HEK293 (cell line): ENCODE measurements around the gene CHMP1A.

ENCODE experiments used
- BCL11A ChIP-seq: fragments of 450-650 bp; formaldehyde crosslinking; IDR thresholded peaks from 2 replicates; pipeline ENCODE4 v1.5.1; 2016; ENCODE audit warnings: low read depth, missing biosample characterization, missing genetic modification characterization
- BCL11B ChIP-seq: fragments of 450-650 bp; formaldehyde crosslinking; IDR thresholded peaks from 2 replicates; pipeline ENCODE4 v1.5.1; 2016; ENCODE audit warnings: low read depth, missing biosample characterization, missing genetic modification characterization
- GFI1B ChIP-seq: fragments of 450-650 bp; formaldehyde crosslinking; IDR thresholded peaks from 2 replicates; pipeline ENCODE4 v1.5.1; 2016; ENCODE audit warnings: missing biosample characterization, missing genetic modification characterization
- HOXD13 ChIP-seq: sonication (generic); formaldehyde crosslinking; IDR thresholded peaks from 2 replicates; pipeline ENCODE4 v1.8.0; 2022; ENCODE audit warnings: missing genetic modification reagents, borderline replicate concordance
- OVOL3 ChIP-seq: fragments of 450-650 bp; formaldehyde crosslinking; IDR thresholded peaks from 2 replicates; pipeline ENCODE4 v1.5.1; 2016; ENCODE audit warnings: missing biosample characterization, missing genetic modification characterization
- RBAK ChIP-seq: fragments of 450-650 bp; formaldehyde crosslinking; IDR thresholded peaks from 2 replicates; pipeline ENCODE4 v1.5.1; 2016; ENCODE audit warnings: missing biosample characterization, missing genetic modification characterization
- SCRT1 ChIP-seq: fragments of 450-650 bp; formaldehyde crosslinking; IDR thresholded peaks from 2 replicates; pipeline ENCODE4 v1.5.1; 2016; ENCODE audit warnings: missing biosample characterization, missing genetic modification characterization, borderline replicate concordance
- SCRT2 ChIP-seq: fragments of 450-650 bp; formaldehyde crosslinking; IDR thresholded peaks from 2 replicates; pipeline ENCODE4 v1.5.1; 2016; ENCODE audit warnings: missing biosample characterization, missing genetic modification characterization
- TCF7L2 ChIP-seq: IDR thresholded peaks from 2 replicates; pipeline ENCODE4 v1.6.1; 2011; ENCODE audit warnings: low read depth, mild to moderate bottlenecking, inconsistent platforms, low read length, moderate library complexity, borderline replicate concordance
- YY2 ChIP-seq: fragments of 450-650 bp; formaldehyde crosslinking; IDR thresholded peaks from 2 replicates; pipeline ENCODE4 v1.5.1; 2016; ENCODE audit warnings: missing biosample characterization, missing genetic modification characterization
- ZFP3 ChIP-seq: fragments of 450-650 bp; formaldehyde crosslinking; IDR thresholded peaks from 2 replicates; pipeline ENCODE4 v1.5.1; 2016; ENCODE audit warnings: low read depth, missing biosample characterization, missing genetic modification characterization
- ZFP41 ChIP-seq: fragments of 450-650 bp; formaldehyde crosslinking; IDR thresholded peaks from 2 replicates; pipeline ENCODE4 v1.5.1; 2016; ENCODE audit warnings: missing biosample characterization, missing genetic modification characterization, borderline replicate concordance
- ZNF10 ChIP-seq: fragments of 450-650 bp; formaldehyde crosslinking; IDR thresholded peaks from 2 replicates; pipeline ENCODE4 v1.5.1; 2017; ENCODE audit warnings: missing biosample characterization, missing genetic modification characterization
- ZNF138 ChIP-seq: fragments of 450-650 bp; formaldehyde crosslinking; IDR thresholded peaks from 2 replicates; pipeline ENCODE4 v1.5.1; 2016; ENCODE audit warnings: missing biosample characterization, missing genetic modification characterization, borderline replicate concordance
- ZNF175 ChIP-seq: fragments of 450-650 bp; formaldehyde crosslinking; IDR thresholded peaks from 2 replicates; pipeline ENCODE4 v1.5.1; 2016; ENCODE audit warnings: missing biosample characterization, missing genetic modification characterization
- ZNF184 ChIP-seq: fragments of 450-650 bp; IDR thresholded peaks from 2 replicates; pipeline ENCODE4 v1.5.1; 2018; ENCODE audit warnings: missing biosample characterization, mild to moderate bottlenecking, missing genetic modification characterization
- ZNF2 ChIP-seq: fragments of 450-650 bp; formaldehyde crosslinking; IDR thresholded peaks from 2 replicates; pipeline ENCODE4 v1.5.1; 2016; ENCODE audit warnings: missing biosample characterization, missing genetic modification characterization
- ZNF214 ChIP-seq: fragments of 450-650 bp; formaldehyde crosslinking; IDR thresholded peaks from 2 replicates; pipeline ENCODE4 v1.5.1; 2017; ENCODE audit warnings: missing biosample characterization, mild to moderate bottlenecking, missing genetic modification characterization, borderline replicate concordance
- ZNF37A ChIP-seq: fragments of 450-650 bp; IDR thresholded peaks from 2 replicates; pipeline ENCODE4 v1.5.1; 2018; ENCODE audit warnings: missing biosample characterization, missing genetic modification characterization
- ZNF473 ChIP-seq: fragments of 450-650 bp; formaldehyde crosslinking; IDR thresholded peaks from 2 replicates; pipeline ENCODE4 v1.5.1; 2017; ENCODE audit warnings: missing biosample characterization, missing genetic modification characterization
- ZNF624 ChIP-seq: fragments of 450-650 bp; formaldehyde crosslinking; IDR thresholded peaks from 2 replicates; pipeline ENCODE4 v1.5.1; 2017; ENCODE audit warnings: missing biosample characterization, missing genetic modification characterization
- TF ChIP-seq, protein P1 (sequence below): fragments of 450-650 bp; formaldehyde crosslinking; IDR thresholded peaks from 2 replicates; pipeline ENCODE4 v1.5.1; 2016; ENCODE audit warnings: missing biosample characterization, missing genetic modification characterization
- TF ChIP-seq, protein P2 (sequence below): fragments of 450-650 bp; formaldehyde crosslinking; conservative IDR thresholded peaks from 2 replicates; pipeline ENCODE4 v1.5.1; 2016; ENCODE audit warnings: low read depth, missing biosample characterization, missing genetic modification characterization
- TF ChIP-seq, protein P3 (sequence below): fragments of 450-650 bp; formaldehyde crosslinking; IDR thresholded peaks from 2 replicates; pipeline ENCODE4 v1.5.1; 2016; ENCODE audit warnings: missing biosample characterization, missing genetic modification characterization
- TF ChIP-seq, protein P4 (sequence below): fragments of 450-650 bp; formaldehyde crosslinking; IDR thresholded peaks from 2 replicates; pipeline ENCODE4 v1.5.0; 2017; ENCODE audit warnings: missing biosample characterization, missing genetic modification characterization, borderline replicate concordance
- TF ChIP-seq, protein P5 (sequence below): fragments of 450-650 bp; formaldehyde crosslinking; IDR thresholded peaks from 2 replicates; pipeline ENCODE4 v1.5.1; 2016; ENCODE audit warnings: missing biosample characterization, missing genetic modification characterization

CHMP1A gene

DNA sequence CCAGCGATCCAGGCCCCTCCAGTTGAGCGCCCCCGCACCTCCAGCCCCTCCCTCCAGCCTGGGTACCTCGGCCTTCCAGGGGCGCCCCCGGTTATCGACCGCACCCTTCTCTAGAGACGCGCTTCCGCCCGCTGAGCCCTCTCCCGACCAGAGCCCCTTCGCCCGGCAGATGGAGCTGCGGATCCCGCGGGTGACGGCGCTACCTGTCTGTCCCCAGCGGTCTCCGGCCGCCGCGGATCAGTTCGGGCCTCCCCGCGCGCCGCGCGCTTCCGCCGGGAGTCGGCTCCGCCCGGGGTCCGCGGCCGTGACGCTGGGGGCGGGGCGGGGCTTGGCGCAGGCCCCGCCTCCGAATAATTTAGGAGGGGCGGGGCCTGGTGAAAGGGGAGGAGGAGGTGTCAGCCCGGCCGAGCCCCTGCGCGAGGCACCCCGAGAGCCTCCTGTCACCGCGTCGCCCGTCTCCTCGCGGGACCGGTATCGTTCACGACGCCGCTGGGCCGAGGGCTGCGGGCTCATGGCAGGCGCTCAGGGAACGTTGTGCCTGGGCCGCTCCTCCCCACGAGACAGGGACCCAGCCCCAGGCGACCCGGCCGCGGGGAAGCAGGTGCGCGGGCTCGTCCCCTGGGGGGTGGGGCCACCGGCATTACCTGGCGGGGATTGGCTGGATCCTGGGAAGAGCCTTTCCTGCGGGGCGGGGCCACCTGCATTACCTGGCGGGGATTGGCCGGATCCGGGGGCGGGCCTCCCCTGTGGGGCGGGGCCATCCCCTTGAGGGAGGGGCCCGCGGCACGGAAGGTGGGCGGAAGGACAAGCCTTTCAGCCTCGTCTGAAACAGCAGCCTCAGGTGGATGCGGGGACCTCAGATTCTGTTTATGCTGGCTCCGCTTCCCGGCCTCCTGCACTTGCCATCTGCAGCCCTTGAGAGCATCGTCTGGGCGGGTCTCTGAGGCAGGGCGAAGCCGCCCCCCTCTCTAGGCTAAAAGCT lies 44.2 kb upstream of the CHMP1A start, which contains the start of gene SPATA2L (continued):
- TF ChIP-seq BCL11A (tag by site-specific recombination) (no peak), ZNF473 (tag by site-specific recombination) (no peak), ZFP3 (no peak), ZNF37A (tag by site-specific recombination) (no peak), ZNF138 (no peak), YY2 (0 out of 2 replicates have a peak, but pooled peaks have one; percentile 29), ZNF624 (tag by site-specific recombination) (no peak), TCF7L2 (no peak), ZFP41 (no peak), ZNF184 (tag by site-specific recombination) (no peak), ZNF2 (tag by site-specific recombination) (no peak), GFI1B (tag by site-specific recombination) (no peak), SCRT1 (tag by site-specific recombination) (no peak), HOXD13 (no peak), ZNF214 (tag by site-specific recombination) (no peak), SCRT2 (tag by site-specific recombination) (peak; percentile 70; the same call in 1 of the 2 replicates), ZNF175 (no peak), OVOL3 (no peak), RBAK (tag by site-specific recombination) (no peak), ZNF10 (tag by site-specific recombination) (no peak), BCL11B (no peak)
- TF ChIP-seq, protein P1, sequence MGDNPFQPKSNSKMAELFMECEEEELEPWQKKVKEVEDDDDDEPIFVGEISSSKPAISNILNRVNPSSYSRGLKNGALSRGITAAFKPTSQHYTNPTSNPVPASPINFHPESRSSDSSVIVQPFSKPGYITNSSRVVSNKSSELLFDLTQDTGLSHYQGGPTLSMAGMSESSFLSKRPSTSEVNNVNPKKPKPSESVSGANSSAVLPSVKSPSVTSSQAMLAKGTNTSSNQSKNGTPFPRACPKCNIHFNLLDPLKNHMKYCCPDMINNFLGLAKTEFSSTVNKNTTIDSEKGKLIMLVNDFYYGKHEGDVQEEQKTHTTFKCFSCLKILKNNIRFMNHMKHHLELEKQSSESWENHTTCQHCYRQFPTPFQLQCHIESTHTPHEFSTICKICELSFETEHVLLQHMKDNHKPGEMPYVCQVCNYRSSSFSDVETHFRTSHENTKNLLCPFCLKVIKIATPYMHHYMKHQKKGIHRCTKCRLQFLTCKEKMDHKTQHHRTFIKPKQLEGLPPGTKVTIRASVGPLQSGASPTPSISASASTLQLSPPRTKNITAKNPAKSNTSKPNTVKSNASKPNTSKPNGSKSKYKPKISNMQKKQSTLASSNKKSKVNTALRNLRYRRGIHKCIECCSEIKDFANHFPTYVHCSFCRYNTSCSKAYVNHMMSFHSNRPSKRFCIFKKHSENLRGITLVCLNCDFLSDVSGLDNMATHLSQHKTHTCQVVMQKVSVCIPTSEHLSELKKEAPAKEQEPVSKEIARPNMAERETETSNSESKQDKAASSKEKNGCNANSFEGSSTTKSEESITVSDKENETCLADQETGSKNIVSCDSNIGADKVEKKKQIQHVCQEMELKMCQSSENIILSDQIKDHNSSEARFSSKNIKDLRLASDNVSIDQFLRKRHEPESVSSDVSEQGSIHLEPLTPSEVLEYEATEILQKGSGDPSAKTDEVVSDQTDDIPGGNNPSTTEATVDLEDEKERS: no peak
- TF ChIP-seq, protein P2, sequence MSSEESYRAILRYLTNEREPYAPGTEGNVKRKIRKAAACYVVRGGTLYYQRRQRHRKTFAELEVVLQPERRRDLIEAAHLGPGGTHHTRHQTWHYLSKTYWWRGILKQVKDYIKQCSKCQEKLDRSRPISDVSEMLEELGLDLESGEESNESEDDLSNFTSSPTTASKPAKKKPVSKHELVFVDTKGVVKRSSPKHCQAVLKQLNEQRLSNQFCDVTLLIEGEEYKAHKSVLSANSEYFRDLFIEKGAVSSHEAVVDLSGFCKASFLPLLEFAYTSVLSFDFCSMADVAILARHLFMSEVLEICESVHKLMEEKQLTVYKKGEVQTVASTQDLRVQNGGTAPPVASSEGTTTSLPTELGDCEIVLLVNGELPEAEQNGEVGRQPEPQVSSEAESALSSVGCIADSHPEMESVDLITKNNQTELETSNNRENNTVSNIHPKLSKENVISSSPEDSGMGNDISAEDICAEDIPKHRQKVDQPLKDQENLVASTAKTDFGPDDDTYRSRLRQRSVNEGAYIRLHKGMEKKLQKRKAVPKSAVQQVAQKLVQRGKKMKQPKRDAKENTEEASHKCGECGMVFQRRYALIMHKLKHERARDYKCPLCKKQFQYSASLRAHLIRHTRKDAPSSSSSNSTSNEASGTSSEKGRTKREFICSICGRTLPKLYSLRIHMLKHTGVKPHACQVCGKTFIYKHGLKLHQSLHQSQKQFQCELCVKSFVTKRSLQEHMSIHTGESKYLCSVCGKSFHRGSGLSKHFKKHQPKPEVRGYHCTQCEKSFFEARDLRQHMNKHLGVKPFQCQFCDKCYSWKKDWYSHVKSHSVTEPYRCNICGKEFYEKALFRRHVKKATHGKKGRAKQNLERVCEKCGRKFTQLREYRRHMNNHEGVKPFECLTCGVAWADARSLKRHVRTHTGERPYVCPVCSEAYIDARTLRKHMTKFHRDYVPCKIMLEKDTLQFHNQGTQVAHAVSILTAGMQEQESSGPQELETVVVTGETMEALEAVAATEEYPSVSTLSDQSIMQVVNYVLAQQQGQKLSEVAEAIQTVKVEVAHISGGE: peak; percentile 60
- TF ChIP-seq, protein P3, sequence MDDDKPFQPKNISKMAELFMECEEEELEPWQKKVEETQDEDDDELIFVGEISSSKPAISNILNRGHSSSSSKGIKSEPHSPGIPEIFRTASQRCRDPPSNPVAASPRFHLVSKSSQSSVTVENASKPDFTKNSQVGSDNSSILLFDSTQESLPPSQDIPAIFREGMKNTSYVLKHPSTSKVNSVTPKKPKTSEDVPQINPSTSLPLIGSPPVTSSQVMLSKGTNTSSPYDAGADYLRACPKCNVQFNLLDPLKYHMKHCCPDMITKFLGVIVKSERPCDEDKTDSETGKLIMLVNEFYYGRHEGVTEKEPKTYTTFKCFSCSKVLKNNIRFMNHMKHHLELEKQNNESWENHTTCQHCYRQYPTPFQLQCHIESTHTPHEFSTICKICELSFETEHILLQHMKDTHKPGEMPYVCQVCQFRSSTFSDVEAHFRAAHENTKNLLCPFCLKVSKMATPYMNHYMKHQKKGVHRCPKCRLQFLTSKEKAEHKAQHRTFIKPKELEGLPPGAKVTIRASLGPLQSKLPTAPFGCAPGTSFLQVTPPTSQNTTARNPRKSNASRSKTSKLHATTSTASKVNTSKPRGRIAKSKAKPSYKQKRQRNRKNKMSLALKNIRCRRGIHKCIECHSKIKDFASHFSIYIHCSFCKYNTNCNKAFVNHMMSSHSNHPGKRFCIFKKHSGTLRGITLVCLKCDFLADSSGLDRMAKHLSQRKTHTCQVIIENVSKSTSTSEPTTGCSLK: no peak
- TF ChIP-seq, protein P4, sequence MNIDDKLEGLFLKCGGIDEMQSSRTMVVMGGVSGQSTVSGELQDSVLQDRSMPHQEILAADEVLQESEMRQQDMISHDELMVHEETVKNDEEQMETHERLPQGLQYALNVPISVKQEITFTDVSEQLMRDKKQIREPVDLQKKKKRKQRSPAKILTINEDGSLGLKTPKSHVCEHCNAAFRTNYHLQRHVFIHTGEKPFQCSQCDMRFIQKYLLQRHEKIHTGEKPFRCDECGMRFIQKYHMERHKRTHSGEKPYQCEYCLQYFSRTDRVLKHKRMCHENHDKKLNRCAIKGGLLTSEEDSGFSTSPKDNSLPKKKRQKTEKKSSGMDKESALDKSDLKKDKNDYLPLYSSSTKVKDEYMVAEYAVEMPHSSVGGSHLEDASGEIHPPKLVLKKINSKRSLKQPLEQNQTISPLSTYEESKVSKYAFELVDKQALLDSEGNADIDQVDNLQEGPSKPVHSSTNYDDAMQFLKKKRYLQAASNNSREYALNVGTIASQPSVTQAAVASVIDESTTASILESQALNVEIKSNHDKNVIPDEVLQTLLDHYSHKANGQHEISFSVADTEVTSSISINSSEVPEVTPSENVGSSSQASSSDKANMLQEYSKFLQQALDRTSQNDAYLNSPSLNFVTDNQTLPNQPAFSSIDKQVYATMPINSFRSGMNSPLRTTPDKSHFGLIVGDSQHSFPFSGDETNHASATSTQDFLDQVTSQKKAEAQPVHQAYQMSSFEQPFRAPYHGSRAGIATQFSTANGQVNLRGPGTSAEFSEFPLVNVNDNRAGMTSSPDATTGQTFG: no peak
- TF ChIP-seq, protein P5, sequence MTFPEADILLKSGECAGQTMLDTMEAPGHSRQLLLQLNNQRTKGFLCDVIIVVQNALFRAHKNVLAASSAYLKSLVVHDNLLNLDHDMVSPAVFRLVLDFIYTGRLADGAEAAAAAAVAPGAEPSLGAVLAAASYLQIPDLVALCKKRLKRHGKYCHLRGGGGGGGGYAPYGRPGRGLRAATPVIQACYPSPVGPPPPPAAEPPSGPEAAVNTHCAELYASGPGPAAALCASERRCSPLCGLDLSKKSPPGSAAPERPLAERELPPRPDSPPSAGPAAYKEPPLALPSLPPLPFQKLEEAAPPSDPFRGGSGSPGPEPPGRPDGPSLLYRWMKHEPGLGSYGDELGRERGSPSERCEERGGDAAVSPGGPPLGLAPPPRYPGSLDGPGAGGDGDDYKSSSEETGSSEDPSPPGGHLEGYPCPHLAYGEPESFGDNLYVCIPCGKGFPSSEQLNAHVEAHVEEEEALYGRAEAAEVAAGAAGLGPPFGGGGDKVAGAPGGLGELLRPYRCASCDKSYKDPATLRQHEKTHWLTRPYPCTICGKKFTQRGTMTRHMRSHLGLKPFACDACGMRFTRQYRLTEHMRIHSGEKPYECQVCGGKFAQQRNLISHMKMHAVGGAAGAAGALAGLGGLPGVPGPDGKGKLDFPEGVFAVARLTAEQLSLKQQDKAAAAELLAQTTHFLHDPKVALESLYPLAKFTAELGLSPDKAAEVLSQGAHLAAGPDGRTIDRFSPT (tag by site-specific recombination): no peak
